ENCODE data around the gene CNTN6.

Gene CNTN6

GRCh38 chr3:1421577-1421976 is 328.8 kb downstream of the CNTN6 start:
- no peak for DNase-seq (ENCODE audit: low read depth)

GRCh38 chr3:1423566-1424089 is 330.8 kb downstream of the CNTN6 start:
- DNase-seq (ENCODE audit: low read depth) = no peak

- DNase-seq (ENCODE audit: low read depth) = no peak
Observed at GRCh38 chr3:1439395-1439794, 346.6 kb downstream of the CNTN6 start.

GRCh38 chr3:1442271-1442670 is 349.4 kb downstream of the CNTN6 start:
- no peak for DNase-seq (ENCODE audit: low read depth)

GRCh38 chr3:1444195-1444594 is 351.4 kb downstream of the CNTN6 start:
- no peak for DNase-seq (ENCODE audit: low read depth)

GRCh38 chr3:1446531-1446930 is 353.7 kb downstream of the CNTN6 start:
- DNase-seq (ENCODE audit: low read depth) = no peak

GRCh38 chr3:1447452-1447851 is 354.6 kb downstream of the CNTN6 start:
- no peak for DNase-seq (ENCODE audit: low read depth)

GRCh38 chr3:1448443-1448842 is 355.6 kb downstream of the CNTN6 start:
- DNase-seq (ENCODE audit: low read depth) = no peak

Data from fibroblast of the conjunctiva (primary cell).